SU-DHL-6 (cell line): ENCODE results near the gene POC1B.

Experiments used
- H2AFZ ChIP-seq: fragments of 200-600 bp; sonication (generic); 2 replicates; pipeline ENCODE4 v1.6.1; 2014; ENCODE audit warnings: low read depth, mild to moderate bottlenecking, moderate library complexity, mixed read lengths, antibody characterized with exemption, low read length; ENCODE audit not compliant: severe bottlenecking
- H3F3A ChIP-seq: fragments of 200-600 bp; shearing (Covaris generic); 2 replicates; pipeline ENCODE4 v1.6.0; 2016; ENCODE audit warnings: antibody characterized with exemption, mild to moderate bottlenecking; ENCODE audit not compliant: insufficient read depth
- H3K27ac ChIP-seq: fragments of 200-600 bp; sonication (generic); 2 replicates; pipeline ENCODE4 v1.5.1; 2016; ENCODE audit warnings: low read depth, mild to moderate bottlenecking, low read length, moderate library complexity, mixed read lengths
- H3K27me3 ChIP-seq: fragments of 200-600 bp; sonication (generic), shearing (Covaris generic); 2 replicates; pipeline ENCODE4 v1.6.0; 2014; ENCODE audit warnings: mild to moderate bottlenecking, low read length
- H3K36me3 ChIP-seq: fragments of 200-600 bp; sonication (generic); 2 replicates; pipeline ENCODE4 v1.6.1; 2014; ENCODE audit warnings: mild to moderate bottlenecking, low read length, mixed read lengths
- H3K4me2 ChIP-seq: fragments of 300-600, 200-600 bp; shearing (Covaris generic), sonication (generic); 2 replicates; pipeline ENCODE4 v1.6.0; 2014; ENCODE audit warnings: low read length, low read depth, mild to moderate bottlenecking; ENCODE audit not compliant: poor library complexity, severe bottlenecking
- H3K4me3 ChIP-seq: fragments of 200-600 bp; sonication (generic); 2 replicates; pipeline ENCODE4 v1.5.1; 2014; ENCODE audit warnings: antibody characterized with exemption, low read length, mild to moderate bottlenecking, mixed read lengths; ENCODE audit not compliant: insufficient read depth, poor library complexity, severe bottlenecking
- H3K79me2 ChIP-seq: fragments of 200-600 bp; sonication (generic); 2 replicates; pipeline ENCODE4 v1.6.1; 2014; ENCODE audit warnings: mild to moderate bottlenecking, low read length, moderate library complexity; ENCODE audit not compliant: insufficient read depth
- H3K9ac ChIP-seq: fragments of 200-600 bp; sonication (generic); 2 replicates; pipeline ENCODE4 v1.7.0; 2014; ENCODE audit warnings: mild to moderate bottlenecking, low read length
- H3K9me2 ChIP-seq: fragments of 200-600 bp; sonication (generic); replicated peaks from 2 replicates; pipeline ENCODE4 v1.6.1; 2014; ENCODE audit warnings: low read length; ENCODE audit not compliant: insufficient read depth
- H3K9me3 ChIP-seq: fragments of 200-600 bp; sonication (generic); 2 replicates; pipeline ENCODE4 v1.6.1; 2014; ENCODE audit warnings: low read length, mixed read lengths; ENCODE audit not compliant: insufficient read depth
- H4K20me1 ChIP-seq: fragments of 200-600 bp; sonication (generic); 2 replicates; pipeline ENCODE4 v1.6.1; 2014; ENCODE audit warnings: low read depth, mild to moderate bottlenecking, antibody characterized with exemption, low read length, moderate library complexity, mixed read lengths
- CTCF ChIP-seq: fragments of 200-600 bp; sonication (generic); IDR thresholded peaks from one replicate; pipeline ENCODE4 v1.5.1; 2017; ENCODE audit warnings: antibody characterized with exemption, mild to moderate bottlenecking, low read length, moderate library complexity; ENCODE audit not compliant: insufficient read depth, poor library complexity, severe bottlenecking
- EZH2phosphoT487 ChIP-seq: fragments of 200-600 bp; sonication (generic), shearing (Covaris generic); conservative IDR thresholded peaks from 2 replicates; pipeline ENCODE4 v1.6.1; 2018; ENCODE audit warnings: mild to moderate bottlenecking, antibody characterized with exemption, low read length, moderate library complexity, mixed read lengths

Gene POC1B

GRCh38 chr12:89544681-89545184 is 18.9 kb upstream of the POC1B start:
- Histone ChIP-seq H4K20me1 (no peaks in the 10 kb centered on the region), H3K36me3 (no peaks in the 10 kb centered on the region), H3K4me2 (no peak overlapping the region), H3K4me3 (no peak overlapping the region), H3K27me3 (no peaks in the 10 kb centered on the region), H2AFZ (no peak overlapping the region), H3F3A (no peaks in the 10 kb centered on the region), H3K9ac (no peak overlapping the region), H3K79me2 (no peaks in the 10 kb centered on the region), H3K9me2 (no peaks in the 10 kb centered on the region), H3K27ac (no peak overlapping the region), H3K9me3 (no peaks in the 10 kb centered on the region)
- no peak for TF ChIP-seq EZH2phosphoT487
- no peak for TF ChIP-seq CTCF

- Histone ChIP-seq H4K20me1 (no peaks in the 10 kb centered on the region), H3K4me2 (no peak overlapping the region), H3F3A (no peaks in the 10 kb centered on the region), H3K79me2 (no peaks in the 10 kb centered on the region), H3K4me3 (no peak overlapping the region), H3K9me2 (no peaks in the 10 kb centered on the region), H3K9me3 (no peaks in the 10 kb centered on the region), H3K27ac (no peak overlapping the region), H2AFZ (no peak overlapping the region), H3K27me3 (no peaks in the 10 kb centered on the region), H3K36me3 (no peaks in the 10 kb centered on the region), H3K9ac (no peak overlapping the region)
- TF ChIP-seq EZH2phosphoT487 = no peak
- TF ChIP-seq CTCF = no peak
Observed at GRCh38 chr12:89544022-89544421, 18.2 kb upstream of the POC1B start.

GRCh38 chr12:89542912-89543592 is 17.2 kb upstream of the POC1B start:
- Histone ChIP-seq H3F3A (no peaks in the 10 kb centered on the region), H3K4me3 (no peak overlapping the region), H3K9ac (no peak overlapping the region), H4K20me1 (no peaks in the 10 kb centered on the region), H2AFZ (no peak overlapping the region), H3K27ac (no peak overlapping the region), H3K79me2 (no peaks in the 10 kb centered on the region), H3K36me3 (no peaks in the 10 kb centered on the region), H3K9me2 (no peaks in the 10 kb centered on the region), H3K27me3 (no peaks in the 10 kb centered on the region), H3K4me2 (no peak overlapping the region), H3K9me3 (no peaks in the 10 kb centered on the region)
- TF ChIP-seq EZH2phosphoT487 (no peak), CTCF (peak; percentile 82)
